MM.1S (cell line): ENCODE data around the gene NEDD4L.

Experiments used
- CTCF ChIP-seq: fragments of 300-600 bp; sonication (generic); IDR thresholded peaks from 2 replicates; pipeline ENCODE4 v1.5.1; 2016; ENCODE audit warnings: antibody characterized with exemption, low read length, mixed read lengths
- EZH2phosphoT487 ChIP-seq: fragments of 300-600 bp; sonication (generic); IDR thresholded peaks from 2 replicates; pipeline ENCODE4 v1.6.1; 2018; ENCODE audit warnings: antibody characterized with exemption, low read length

- no peak for TF ChIP-seq CTCF
- TF ChIP-seq EZH2phosphoT487: no peak
These were observed 220.0 kb downstream of the NEDD4L start for GRCh38 chr18:58264075-58264474.
